Stomach (tissue), 4 donors: ENCODE data around the gene BCORL1.

Experiments
- CTCF ChIP-seq, 7 experiments: fragments of 450-650 bp in 4 of 7; fragments of 200-600 bp in 3 of 7; sonication (generic) in 3 of 7; IDR thresholded peaks; one replicate each; pipeline ENCODE4 v1.5.1; 2016 to 2019; ENCODE audit warnings: antibody characterized with exemption in 7 of 7, control low read depth in 2 of 7, mild to moderate bottlenecking in 1 of 7
- POLR2A ChIP-seq, 4 donors: fragments of 450-650 bp; IDR thresholded peaks; one replicate each; pipeline ENCODE4 v1.6.1; 2016; ENCODE audit warnings: antibody characterized with exemption in 4 of 4, control low read depth in 2 of 4, mild to moderate bottlenecking in 1 of 4, moderate library complexity in 1 of 4

DNA sequence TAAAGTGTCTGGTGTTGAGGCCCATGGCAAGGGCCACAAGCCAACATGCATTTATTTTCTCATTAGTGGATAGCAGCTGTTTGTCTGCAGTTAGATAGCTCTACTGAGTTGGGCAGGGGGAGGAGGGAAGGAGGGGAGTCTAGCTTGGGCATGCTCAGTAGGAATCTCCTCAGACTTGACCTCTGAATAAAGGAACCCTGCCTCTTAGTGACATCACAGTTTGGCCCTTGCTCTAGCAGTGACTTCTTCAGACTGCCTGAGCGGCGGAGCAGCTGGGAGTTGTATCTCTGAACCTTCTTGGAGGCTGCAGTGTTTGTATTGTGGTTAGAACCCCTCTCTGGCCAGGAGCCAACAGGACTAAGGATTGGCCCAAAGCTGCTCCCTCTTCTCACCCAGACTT is 57.4 kb downstream of the BCORL1 start:
- no peak for TF ChIP-seq CTCF (IDR thresholded peaks at IDR 0.05)
- no peak for TF ChIP-seq POLR2A (IDR thresholded peaks at IDR 0.05)
